ENCODE results near the gene ZNF787. TPM values are rescaled to one million over a fixed set of nuclear protein-coding genes. Genes with fewer than 3 reads are reported as not detected.

Gene ZNF787
- total and polyA plus RNA-seq, 9 donors = 3.0 to 36.8 (median 25.8) TPM

DNA sequence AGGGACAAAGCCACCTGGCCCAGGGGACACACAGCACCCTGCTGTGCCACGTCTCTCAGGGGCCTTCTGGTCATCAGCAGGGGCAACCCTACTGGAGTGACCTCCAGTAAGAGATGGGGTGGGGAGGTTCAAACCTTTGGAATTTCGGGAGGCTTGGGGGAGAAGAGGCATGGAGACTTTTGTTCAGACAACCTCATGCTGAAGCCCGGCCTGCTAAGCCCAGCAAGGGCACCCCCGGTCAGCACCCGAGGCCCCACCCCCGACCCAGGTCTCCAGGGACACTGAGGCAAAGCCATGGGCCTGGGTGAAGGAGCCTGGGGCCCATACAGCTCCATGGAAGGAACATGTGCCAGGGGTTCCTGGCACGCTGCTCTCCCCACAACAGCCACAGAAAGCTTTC lies 23.3 kb downstream of the ZNF787 start:
- Histone ChIP-seq H3K9me3 (no peaks in the 10 kb centered on the region), H3K27me3 (no peaks in the 10 kb centered on the region), H3K4me3 (no peak overlapping the region), H3K4me1 (ENCODE audit: insufficient read depth) (no peaks in the 10 kb centered on the region), H3K27ac (no peak overlapping the region), H3K36me3 (no peaks in the 10 kb centered on the region)
- intact Hi-C loops (cut with DNase I) = no loop called here
- WGBS, 3 donors = 89 to 93% (median 92%) methylated on average over 7 of the region's 7 CpGs
- no peak for DNase-seq
- TF ChIP-seq POLR2A (IDR thresholded peaks at IDR 0.05) = no peak
- no peak for TF ChIP-seq EP300 (IDR thresholded peaks at IDR 0.05)

DNA sequence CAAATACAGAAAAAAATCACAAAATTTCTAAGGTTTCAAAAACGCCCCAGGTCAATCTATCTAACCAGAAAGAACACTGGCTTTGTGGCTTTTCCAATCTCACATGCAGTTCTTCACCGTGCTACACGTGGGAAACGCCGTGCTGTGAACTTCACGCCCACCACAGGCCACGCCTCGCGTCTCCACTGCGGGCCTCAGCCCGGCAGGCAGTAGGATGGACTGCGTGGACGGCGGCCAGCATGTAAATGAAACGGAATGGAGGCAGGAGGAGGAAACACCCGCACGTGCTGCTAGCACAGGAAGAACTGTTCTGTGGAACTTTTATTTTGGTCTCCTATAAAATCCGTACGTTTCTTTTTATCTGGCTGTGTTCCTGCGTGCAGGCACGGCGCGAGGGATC lies 23.8 kb downstream of the ZNF787 start:
- 69 to 86% (median 83%) methylated on average over 23 of the region's 23 CpGs for WGBS, 3 donors
- Histone ChIP-seq H3K9me3 (no peaks in the 10 kb centered on the region), H3K36me3 (no peaks in the 10 kb centered on the region), H3K4me1 (ENCODE audit: insufficient read depth) (no peaks in the 10 kb centered on the region), H3K27ac (no peak overlapping the region), H3K27me3 (no peaks in the 10 kb centered on the region), H3K4me3 (no peak overlapping the region)
- intact Hi-C loops (cut with DNase I) = no loop called here
- DNase-seq = peak in 1 of 5 donors; percentile 20
- TF ChIP-seq, protein P1, sequence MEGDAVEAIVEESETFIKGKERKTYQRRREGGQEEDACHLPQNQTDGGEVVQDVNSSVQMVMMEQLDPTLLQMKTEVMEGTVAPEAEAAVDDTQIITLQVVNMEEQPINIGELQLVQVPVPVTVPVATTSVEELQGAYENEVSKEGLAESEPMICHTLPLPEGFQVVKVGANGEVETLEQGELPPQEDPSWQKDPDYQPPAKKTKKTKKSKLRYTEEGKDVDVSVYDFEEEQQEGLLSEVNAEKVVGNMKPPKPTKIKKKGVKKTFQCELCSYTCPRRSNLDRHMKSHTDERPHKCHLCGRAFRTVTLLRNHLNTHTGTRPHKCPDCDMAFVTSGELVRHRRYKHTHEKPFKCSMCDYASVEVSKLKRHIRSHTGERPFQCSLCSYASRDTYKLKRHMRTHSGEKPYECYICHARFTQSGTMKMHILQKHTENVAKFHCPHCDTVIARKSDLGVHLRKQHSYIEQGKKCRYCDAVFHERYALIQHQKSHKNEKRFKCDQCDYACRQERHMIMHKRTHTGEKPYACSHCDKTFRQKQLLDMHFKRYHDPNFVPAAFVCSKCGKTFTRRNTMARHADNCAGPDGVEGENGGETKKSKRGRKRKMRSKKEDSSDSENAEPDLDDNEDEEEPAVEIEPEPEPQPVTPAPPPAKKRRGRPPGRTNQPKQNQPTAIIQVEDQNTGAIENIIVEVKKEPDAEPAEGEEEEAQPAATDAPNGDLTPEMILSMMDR (IDR thresholded peaks at IDR 0.05) = no peak
- TF ChIP-seq POLR2A (IDR thresholded peaks at IDR 0.05) (no peak), EP300 (IDR thresholded peaks at IDR 0.05) (no peak)

DNA sequence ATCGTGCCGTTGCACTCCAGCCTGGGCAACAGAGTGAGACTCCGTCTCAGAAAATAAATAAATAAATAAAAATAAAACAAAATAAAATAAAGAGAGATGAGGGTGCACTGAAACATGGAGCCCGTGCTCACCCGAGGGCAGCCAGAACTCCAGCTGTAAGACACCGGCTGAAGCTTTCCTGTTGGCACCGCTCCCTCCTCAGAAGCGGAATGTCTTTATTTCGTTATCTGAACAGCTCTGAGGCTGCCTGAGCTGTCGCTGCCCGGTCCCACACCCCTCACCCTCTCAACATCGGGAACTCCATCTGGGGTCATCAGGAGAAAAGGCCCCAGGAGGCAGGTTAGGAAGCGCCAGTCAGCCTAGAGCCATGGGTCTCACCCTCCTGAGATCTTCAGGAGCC lies 24.4 kb downstream of the ZNF787 start:
- no peak for TF ChIP-seq EP300 (IDR thresholded peaks at IDR 0.05)
- DNase-seq = no peak
- 57 to 76% (median 64%) methylated on average over 13 of the region's 13 CpGs for WGBS, 3 donors

DNA sequence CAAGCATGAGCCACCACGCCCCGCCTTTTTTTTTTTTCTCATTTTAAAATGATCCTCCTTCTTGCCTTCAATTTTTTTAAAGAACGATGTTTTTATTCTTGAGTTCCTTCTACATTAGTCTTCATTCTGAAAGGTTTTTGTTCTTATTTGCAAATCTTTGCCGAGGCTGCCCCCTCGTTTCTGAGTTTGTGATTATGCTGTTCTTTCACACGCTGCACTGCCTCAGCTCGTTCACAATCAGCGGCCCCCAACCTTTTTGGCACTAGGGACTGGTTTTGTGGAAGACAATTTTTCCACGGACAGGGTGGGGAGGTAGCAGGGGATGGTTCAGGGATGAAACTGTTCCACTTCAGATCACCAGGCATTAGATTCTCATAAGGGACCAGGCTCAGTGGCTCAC lies 26.6 kb downstream of the ZNF787 start:
- Histone ChIP-seq H3K4me3 (no peak overlapping the region), H3K4me1 (ENCODE audit: insufficient read depth) (no peaks in the 10 kb centered on the region), H3K36me3 (no peaks in the 10 kb centered on the region), H3K27me3 (no peaks in the 10 kb centered on the region), H3K9me3 (no peaks in the 10 kb centered on the region), H3K27ac (no peak overlapping the region)
- TF ChIP-seq EP300 (IDR thresholded peaks at IDR 0.05) (no peak), POLR2A (IDR thresholded peaks at IDR 0.05) (no peak)
- TF ChIP-seq, protein P1 (IDR thresholded peaks at IDR 0.05) = no peak
- intact Hi-C loops (cut with DNase I) = no loop called here
- DNase-seq = no peak
- 82 to 91% (median 85%) methylated on average over 9 of the region's 9 CpGs for WGBS, 3 donors

More for the DNA sequence above, 24.4 kb downstream of the ZNF787 start:
- Histone ChIP-seq H3K27me3 (no peaks in the 10 kb centered on the region), H3K4me3 (no peak overlapping the region), H3K36me3 (no peaks in the 10 kb centered on the region), H3K4me1 (ENCODE audit: insufficient read depth) (no peaks in the 10 kb centered on the region), H3K27ac (no peak overlapping the region), H3K9me3 (no peaks in the 10 kb centered on the region)
- intact Hi-C loops (cut with DNase I) = no loop called here

DNA sequence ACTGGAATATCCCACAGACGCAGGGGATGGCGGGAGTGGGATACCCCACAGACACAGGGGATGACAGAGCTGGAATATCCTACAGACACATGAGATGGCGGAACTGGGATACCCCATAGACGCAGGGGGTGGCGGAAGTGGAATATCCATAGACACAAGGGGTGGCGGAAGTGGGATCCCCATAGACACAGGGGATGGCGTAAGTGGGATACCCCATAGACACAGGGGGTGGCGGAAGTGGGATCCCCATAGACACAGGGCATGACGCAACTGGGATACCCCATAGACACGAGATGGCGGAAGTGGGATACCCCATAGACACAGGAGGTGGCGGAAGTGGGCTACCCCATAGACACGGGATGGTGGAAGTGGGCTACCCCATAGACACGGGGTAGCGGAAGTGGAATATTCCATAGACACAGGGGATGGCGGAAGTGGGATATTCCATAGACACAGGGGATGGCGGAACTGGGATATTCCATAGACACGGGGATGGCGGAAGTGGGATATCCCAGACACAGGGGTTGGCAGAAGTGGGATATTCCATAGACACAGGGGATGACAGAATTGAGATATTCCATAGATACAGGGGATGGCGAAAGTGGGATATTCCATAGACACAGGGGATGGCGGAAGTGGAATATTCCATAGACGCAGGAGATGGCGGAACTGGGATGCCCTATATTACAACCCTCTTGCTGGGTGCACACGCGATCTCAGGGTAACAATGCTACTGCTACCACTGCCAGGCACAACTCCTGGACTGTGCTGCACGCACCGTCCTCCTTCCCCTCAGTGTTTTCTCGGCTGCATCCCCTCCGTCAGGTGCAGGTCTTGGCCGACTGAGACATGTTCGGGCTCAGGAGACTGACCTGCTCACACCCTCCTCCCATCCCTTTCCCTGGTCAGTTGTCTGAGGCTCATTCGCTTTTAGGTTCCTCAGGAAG lies 28.1 kb downstream of the ZNF787 start:
- H3K9me3 ChIP-seq = no peaks in the 10 kb centered on the region
- intact Hi-C loops (cut with DNase I) = no loop called here
- H3K4me3 ChIP-seq = no peak overlapping the region
- DNase-seq = no peak
- no peak for TF ChIP-seq POLR2A (IDR thresholded peaks at IDR 0.05)
- TF ChIP-seq, protein P1 (IDR thresholded peaks at IDR 0.05) = no peak
- TF ChIP-seq EP300 (IDR thresholded peaks at IDR 0.05) = no peak
- 97 to 98% (median 97%) methylated on average over 32 of the region's 32 CpGs for whole genome bisulfite sequencing, 3 donors
- no peaks in the 10 kb centered on the region for H3K36me3 ChIP-seq
- H3K27me3 ChIP-seq = no peaks in the 10 kb centered on the region
- H3K27ac ChIP-seq = no peak overlapping the region
- H3K4me1 ChIP-seq (ENCODE audit: insufficient read depth) = no peaks in the 10 kb centered on the region

Data from ovary (tissue), 9 donors.